ENCODE measurements around the gene NKAIN2. TPM values are rescaled to one million over a fixed set of nuclear protein-coding genes. Genes with fewer than 3 reads are reported as not detected.
"Not testable (repeated sequence)": the region's sequence is repeated elsewhere in the genome, so short reads cannot be mapped to it uniquely, and the experiment has no call there.

The NKAIN2 gene
- total RNA-seq, 1 donor from 2014 or later: not detected

DNA sequence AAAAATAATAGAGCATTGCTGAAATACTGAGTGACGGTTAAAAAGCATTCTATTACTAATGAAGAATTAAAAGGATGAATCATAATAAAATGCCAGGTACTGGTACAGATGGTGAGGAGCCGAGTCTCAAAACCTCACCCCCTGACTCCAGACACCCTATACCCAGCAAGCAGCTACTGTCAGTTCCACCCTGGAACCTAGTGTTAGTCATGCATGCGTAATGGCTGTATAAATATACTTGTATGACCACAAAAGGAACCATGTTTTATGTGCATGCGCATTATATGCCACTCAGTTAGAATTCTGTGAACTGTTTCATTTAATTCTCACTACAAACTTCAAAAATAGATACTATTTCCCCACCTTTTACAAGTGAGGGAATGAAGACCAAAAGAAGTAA lies 589.9 kb downstream of the NKAIN2 start:
- Histone ChIP-seq H3K9me3 (no peaks in the 10 kb centered on the region), H3K36me3 (no peaks in the 10 kb centered on the region), H3K27me3 (no peaks in the 10 kb centered on the region), H3K4me3 (no peak overlapping the region), H3K27ac (no peak overlapping the region), H3K4me1 (no peaks in the 10 kb centered on the region)
- no peak for ATAC-seq
- TF ChIP-seq, protein P1, sequence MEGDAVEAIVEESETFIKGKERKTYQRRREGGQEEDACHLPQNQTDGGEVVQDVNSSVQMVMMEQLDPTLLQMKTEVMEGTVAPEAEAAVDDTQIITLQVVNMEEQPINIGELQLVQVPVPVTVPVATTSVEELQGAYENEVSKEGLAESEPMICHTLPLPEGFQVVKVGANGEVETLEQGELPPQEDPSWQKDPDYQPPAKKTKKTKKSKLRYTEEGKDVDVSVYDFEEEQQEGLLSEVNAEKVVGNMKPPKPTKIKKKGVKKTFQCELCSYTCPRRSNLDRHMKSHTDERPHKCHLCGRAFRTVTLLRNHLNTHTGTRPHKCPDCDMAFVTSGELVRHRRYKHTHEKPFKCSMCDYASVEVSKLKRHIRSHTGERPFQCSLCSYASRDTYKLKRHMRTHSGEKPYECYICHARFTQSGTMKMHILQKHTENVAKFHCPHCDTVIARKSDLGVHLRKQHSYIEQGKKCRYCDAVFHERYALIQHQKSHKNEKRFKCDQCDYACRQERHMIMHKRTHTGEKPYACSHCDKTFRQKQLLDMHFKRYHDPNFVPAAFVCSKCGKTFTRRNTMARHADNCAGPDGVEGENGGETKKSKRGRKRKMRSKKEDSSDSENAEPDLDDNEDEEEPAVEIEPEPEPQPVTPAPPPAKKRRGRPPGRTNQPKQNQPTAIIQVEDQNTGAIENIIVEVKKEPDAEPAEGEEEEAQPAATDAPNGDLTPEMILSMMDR (IDR thresholded peaks at IDR 0.05): no peak
- intact Hi-C loops (cut with DNase I): no loop called here
- DNase-seq: no peak

DNA sequence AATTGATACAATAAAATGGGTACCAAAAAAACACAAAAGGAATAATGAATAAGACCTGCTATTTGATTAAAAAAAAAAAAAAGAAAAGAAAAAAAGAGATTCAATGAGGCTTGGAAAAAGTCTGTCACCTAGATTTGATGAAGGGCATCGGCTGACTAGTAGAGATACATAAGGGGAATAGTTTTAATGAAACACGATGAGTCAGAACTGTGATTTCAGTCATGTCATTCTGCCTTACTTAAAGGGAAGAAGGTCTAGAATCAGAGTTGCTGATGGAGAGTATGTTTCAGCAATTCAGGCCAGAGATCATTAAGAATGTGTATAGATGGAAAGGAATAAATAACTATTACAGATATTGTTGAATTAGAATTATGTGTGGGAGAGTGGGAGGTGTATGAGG lies 592.7 kb downstream of the NKAIN2 start:
- Histone ChIP-seq H3K4me1 (no peaks in the 10 kb centered on the region), H3K27me3 (no peaks in the 10 kb centered on the region), H3K36me3 (no peaks in the 10 kb centered on the region), H3K4me3 (no peak overlapping the region), H3K9me3 (no peaks in the 10 kb centered on the region), H3K27ac (no peak overlapping the region)
- no peak for DNase-seq
- intact Hi-C loops (cut with DNase I): no loop called here
- ATAC-seq: no peak
- TF ChIP-seq, protein P1 (IDR thresholded peaks at IDR 0.05): no peak

DNA sequence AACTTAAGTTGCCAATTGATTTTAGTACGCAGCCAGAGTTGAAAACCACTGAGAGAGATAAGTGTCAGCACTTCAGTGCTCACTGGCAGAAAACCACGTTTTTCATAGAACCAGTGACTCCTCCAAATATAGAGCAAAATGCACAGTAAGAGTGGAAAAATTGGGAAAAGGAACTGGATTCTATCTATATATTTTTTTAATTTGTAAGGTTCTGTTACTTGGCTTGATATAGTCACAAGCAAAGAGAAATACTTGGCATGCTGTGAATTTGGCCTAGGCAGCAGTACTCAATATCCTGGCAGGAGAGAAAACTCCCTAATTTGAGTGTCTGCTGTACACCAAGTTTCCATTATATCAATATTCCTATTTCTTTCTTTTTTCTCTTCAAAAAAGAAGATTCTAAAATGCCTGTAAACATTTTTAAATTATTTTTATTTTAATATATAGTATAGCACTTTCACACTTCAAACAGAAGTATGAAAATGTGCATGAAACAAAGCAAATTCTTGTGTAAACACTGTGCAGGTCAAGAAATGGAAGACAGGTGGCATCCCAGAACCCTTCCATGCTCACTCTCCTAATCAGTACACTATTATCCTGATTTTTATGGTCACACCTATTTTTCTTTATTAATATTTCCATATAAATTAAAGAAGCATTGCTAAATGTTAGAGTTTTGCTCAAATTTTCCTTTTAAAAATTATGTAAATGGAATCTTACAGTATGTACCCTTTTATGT lies 596.8 kb downstream of the NKAIN2 start:
- H3K27ac ChIP-seq: no peak overlapping the region
- no peaks in the 10 kb centered on the region for H3K36me3 ChIP-seq
- no peaks in the 10 kb centered on the region for H3K9me3 ChIP-seq
- TF ChIP-seq, protein P1 (IDR thresholded peaks at IDR 0.05): peak; percentile 16
- H3K4me1 ChIP-seq: no peaks in the 10 kb centered on the region
- H3K27me3 ChIP-seq: no peaks in the 10 kb centered on the region
- intact Hi-C loops (cut with DNase I): no loop called here
- no peak for DNase-seq
- H3K4me3 ChIP-seq: no peak overlapping the region
- ATAC-seq: no peak

DNA sequence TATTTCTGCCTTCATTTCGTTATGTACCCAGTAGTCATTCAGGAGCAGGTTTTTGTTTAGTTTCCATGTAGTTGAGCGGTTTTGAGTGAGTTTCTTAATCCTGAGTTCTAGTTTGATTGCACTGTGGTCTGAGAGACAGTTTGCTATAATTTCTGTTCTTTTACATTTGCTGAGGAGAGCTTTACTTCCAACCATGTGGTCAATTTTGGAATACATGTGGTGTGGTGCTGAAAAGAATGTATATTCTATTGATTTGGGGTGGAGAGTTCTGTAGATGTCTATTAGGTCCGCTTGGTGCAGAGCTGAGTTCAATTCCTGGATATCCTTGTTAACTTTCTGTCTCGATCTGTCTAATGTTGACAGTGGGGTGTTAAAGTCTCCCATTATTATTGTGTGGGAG lies 606.8 kb downstream of the NKAIN2 start:
- H3K27ac ChIP-seq; H3K4me1 ChIP-seq; H3K4me3 ChIP-seq; H3K36me3 ChIP-seq; H3K27me3 ChIP-seq; DNase-seq; intact Hi-C loops (cut with DNase I); ATAC-seq; H3K9me3 ChIP-seq: not testable (repeated sequence)

DNA sequence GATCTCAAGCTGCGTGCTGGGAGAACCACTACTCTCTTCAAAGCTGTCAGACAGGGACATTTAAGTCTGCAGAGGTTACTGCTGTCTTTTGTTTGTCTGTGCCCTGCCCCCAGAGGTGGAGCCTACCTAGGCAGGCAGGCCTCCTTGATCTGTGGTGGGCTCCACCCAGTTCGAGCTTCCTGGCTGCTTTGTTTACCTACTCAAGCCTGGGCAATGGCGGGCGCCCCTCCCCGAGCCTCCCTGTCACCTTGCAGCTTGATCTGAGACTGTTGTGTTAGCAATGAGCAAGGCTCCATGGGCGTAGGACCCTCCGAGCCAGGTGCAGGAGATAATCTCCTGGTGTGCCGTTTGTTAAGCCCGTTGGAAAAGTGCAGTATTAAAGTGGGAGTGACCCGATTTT lies 609.0 kb downstream of the NKAIN2 start:
- intact Hi-C loops (cut with DNase I); H3K9me3 ChIP-seq; H3K27ac ChIP-seq; ATAC-seq; H3K36me3 ChIP-seq; H3K4me1 ChIP-seq; H3K4me3 ChIP-seq; H3K27me3 ChIP-seq: not testable (repeated sequence)
- peak; percentile 59 for DNase-seq

DNA sequence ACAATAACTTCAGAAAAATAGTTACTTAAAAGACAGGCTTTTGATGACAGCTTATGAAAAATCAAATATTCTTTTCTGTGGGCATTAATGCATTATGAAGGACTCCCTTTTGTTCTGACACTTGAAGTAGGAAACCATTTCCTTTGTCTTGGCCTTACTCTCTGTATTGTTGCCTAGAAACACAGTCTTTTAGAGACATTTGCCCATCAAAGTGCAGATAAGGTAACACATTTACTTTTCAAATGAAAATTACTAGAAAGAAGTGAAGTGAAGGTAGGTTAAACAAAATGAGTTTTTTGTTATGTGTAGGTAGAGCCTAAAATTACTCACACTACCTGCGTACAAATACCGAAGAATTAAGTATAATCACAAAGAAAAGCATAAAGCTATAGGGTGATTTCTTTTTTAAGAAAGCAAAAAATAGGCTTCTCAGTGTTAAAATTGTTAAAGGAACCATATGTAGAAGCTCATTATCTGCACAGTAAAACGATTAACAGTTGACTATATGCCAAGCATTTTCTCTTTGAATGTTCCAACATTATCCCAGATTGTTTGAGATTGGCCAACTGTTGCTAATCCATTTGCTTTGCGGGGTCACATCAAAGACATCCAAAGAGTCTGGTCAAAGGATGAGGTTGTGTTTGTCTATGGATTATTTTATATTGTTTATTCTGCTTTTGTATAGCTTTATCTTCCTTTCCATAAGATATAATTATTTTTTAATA lies 616.6 kb downstream of the NKAIN2 start:
- TF ChIP-seq, protein P1 (IDR thresholded peaks at IDR 0.05): no peak
- H3K9me3 ChIP-seq: no peaks in the 10 kb centered on the region
- H3K27me3 ChIP-seq: no peaks in the 10 kb centered on the region
- ATAC-seq (no peak), DNase-seq (no peak)
- H3K4me3 ChIP-seq: no peak overlapping the region
- H3K4me1 ChIP-seq: no peaks in the 10 kb centered on the region
- intact Hi-C loops (cut with DNase I): no loop called here
- H3K27ac ChIP-seq: no peak overlapping the region
- H3K36me3 ChIP-seq: no peaks in the 10 kb centered on the region
